GM19397 (cell line): Measurements from ENCODE around the gene LEAP2.

Source experiments
- ATAC-seq: cut with Tn5 transposase; IDR thresholded peaks from one replicate; pipeline ENCODE4 v1.9.1; 2021; ENCODE audit warnings: mild to moderate bottlenecking, moderate library complexity; ENCODE audit not compliant: unreplicated experiment

Gene LEAP2

DNA sequence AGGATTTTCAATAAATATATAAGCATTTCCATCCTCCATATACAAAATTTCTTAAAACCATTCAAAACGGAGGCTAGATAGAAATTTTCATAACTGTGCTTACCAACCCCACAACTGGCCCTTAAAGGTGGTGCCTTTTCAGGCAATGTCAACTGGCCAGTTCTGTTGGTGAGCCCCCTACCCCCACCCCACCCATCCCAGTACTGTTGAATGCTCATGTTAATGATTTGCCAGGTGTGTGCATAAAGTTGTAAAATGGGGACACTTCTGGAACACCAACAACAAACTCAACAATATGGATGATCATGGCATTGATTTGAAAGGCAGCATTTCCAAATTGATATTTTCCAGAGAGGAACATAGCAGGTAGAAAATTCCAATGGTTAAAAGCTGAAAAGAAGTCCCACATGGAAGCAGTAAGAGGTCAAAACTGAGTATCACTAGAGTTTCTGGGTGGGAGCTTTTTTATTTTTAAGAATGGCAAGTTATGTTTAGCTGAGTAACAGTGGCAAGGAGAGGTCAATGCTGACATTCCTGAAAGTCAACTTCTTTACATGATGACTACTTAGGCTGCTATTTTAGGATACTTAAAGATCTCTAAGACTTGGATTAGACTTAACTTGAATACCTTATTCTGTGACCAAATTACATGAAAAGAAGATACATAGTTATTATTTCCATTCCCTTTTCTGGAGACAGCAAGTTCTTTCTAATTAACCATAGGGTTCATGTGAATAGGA lies 2.7 kb downstream of the LEAP2 start:
- no peak for ATAC-seq

GRCh38 chr5:132877466-132877865 lies 4.0 kb downstream of the LEAP2 start:
- no peak for ATAC-seq

DNA sequence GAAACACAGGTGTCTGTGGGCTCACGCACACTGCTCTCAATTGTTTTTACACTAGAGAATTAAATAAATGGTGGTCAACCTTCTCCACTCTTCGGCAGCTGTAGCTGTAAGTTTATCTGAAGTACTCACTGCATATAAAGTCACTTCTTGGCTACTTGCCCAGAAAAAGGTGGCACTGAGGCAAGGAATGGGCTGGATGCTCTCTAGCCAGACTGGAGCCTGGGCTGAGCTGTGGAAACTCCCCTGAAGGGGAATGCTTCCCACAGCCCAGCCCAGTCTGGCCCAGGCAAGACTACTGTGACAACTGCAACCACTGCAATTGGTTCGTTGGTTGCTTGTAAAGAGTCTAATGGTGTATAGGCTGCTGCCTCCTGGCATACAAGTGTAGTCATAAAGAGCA lies 4.5 kb downstream of the LEAP2 start:
- ATAC-seq = no peak

DNA sequence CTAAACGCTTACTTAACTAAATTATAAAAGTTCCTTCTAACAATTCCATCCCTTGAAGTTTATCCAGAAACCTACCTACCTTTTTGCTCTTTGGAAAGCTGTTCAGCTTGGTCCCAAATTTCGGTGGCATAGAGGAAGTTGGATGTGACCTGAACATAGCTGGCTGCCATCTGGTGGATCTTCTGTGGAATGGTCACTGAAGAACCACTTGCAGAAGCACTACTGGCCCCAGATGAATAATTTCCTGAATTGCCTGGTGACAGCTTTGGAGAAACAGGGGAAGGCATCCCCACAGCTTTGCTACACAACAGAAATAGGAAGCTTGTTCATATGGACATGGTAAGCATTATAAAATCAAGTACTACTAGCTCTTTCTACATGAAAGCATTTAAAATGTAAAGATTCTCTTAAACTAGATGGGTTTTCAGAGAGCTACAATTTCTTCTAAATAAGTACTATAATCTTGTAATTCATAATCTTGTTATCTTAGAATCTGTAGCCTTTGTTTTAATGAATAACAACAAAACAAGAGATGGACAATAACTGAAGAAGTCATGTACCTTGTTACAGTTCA lies 9.9 kb downstream of the LEAP2 start:
- ATAC-seq = no peak

DNA sequence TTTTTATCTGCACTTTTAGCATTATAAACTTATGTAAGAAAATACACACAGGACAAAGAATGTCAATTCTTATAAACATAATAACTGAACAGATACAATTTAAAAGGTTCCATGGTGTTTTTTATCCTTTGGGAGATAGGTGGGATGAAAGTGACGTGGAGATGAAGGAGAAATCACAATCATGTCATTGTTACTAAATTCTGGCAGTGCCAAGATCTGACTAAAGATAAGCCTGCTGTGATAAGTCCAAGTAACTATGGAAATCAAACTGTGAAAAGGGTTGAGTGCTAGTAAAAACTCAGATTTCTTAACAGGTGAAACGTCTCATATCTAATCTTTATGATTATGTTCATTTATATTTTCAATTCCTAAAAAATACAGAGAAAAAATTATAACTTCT lies 11.1 kb downstream of the LEAP2 start:
- ATAC-seq = no peak

DNA sequence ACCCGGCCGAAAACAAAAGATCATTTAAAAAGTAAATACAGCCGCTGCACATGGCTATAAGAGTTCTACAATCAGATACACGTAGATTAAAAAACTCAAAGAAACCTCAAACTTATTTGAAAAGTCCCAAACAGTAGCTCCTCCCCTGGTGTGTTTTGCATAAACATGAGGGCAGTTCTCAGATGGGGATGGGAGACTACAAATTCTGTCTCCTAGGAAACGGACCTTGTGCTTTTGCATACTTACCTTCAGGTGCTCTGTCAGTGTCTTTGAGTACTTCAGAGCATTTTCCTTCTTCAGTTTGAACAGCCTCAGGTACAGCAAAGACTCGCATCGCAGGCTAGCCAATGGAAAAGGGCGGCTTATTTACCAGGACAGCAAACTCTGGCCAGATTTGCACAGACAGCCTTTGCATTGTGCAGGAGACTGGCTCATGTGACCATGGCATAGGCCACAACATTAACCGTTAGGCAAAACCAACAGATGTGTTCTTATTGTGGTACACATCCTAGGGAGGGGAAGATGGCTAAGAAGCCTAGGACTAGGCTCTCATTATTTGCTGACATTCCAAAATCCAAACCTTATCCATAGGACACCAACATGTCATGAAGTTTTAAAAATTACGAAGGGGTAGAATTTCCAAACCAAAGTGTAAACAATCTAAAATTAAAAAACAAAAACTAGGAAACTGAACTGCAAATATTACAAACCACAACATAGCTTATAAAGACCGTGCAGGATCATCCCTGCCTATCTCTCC lies 12.8 kb downstream of the LEAP2 start:
- no peak for ATAC-seq

- no peak for ATAC-seq
Measured at GRCh38 chr5:132887283-132887682, 13.8 kb downstream of the LEAP2 start.

DNA sequence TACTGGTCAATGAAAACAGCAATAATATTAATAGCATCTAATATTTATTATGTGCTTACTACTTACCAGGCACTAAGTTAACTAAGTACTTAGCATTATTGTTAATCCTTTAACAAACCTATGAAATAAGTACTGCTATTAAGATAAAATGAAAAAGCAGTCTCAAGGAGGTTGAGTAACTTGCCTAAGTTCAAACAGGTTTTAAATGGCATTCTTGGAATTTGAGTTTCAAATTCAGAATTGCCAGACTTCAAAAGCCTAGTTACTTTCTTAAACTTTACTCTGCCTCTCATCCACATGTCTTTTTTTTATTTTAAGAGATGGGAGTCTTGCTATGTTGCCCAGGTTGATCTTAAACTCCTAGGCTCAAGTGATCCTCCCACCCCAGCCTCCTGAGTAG lies 16.0 kb downstream of the LEAP2 start:
- no peak for ATAC-seq

DNA sequence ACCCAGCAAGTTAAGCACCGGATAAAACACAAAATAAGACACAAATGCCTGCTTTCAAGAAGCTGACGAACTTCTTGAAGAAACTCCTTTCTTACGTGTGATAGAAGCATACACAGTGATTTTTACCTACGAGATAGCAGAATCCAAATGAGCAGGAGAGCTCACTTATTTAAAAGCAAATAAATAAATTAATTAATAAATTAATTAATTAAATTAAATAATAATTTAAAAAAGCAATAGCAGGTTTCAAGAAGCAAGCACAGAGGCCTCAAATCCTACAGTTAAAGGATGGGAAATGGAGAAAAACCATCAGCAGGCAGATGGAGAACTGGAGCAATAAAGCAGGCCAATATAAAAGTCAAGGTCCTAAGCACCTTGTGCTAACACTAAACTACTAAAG lies 17.3 kb downstream of the LEAP2 start:
- ATAC-seq = no peak

DNA sequence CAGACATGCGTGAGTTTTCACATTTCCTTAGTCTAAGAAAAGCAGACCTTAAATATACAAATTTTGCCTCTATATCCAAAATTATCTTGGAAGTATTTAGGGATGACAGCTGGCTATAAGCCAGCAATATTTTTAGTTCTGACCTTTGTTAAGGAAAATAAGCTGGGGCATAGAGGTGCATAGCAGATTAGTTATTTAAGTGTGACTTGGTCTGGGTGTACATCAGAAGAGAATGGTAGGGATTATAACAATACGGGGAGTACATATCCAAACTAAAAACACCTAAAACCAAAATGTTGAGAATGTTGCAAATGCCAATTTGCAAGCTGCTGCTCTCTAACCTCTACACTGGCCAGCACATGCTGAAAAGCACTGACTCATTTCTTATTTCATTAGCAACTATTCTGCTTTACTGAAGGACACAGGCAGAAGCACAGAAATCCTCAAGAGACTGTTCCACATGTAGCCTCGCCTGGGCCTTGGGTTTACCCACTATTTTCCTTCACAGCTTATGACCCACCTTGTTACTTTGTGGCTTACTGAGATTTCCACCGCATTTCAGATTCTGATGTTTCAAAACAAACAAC lies 22.3 kb downstream of the LEAP2 start:
- no peak for ATAC-seq

- ATAC-seq = no peak
Measured at GRCh38 chr5:132896685-132897084, 23.2 kb downstream of the LEAP2 start.

DNA sequence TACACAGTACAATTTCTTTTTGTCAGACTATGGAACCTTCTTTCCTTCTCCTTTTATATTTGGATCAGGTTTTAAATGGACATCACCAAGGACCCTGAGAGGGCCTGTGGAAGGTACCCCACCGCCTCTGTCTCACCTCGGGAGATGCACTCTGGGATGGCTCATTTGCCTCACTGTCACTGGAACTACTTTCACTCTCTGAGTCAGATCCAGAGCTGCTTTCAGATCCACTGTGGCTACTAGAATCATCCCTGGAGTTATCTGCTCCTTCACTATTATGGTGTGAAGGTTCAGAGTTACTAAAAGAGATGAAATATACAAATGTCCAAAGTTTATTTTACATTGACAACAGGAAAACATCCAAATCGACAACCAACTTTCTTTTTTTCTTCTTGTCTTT lies 24.6 kb downstream of the LEAP2 start:
- ATAC-seq = no peak

- no peak for ATAC-seq
Measured at GRCh38 chr5:132901036-132901435, 27.6 kb downstream of the LEAP2 start.

DNA sequence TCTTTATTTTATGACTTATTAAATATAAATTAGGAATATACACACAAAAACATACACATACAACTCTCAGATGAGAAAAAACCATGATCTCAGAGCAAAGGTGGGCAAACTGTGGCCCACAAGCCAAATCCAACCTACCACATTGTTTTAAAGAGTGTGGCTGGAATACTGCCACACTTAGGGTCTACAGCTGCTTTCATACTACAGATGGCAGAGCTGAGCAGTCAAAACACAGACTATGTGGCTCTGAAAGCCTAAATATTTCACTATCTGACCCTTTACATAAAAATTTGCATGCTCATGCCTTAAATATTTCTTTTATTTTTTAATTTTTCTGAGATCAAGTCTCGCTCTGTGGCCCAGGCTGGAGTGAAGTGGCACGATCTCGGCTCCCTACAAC lies 28.3 kb downstream of the LEAP2 start:
- ATAC-seq = no peak

GRCh38 chr5:132905938-132906337 lies 32.5 kb downstream of the LEAP2 start:
- no peak for ATAC-seq

DNA sequence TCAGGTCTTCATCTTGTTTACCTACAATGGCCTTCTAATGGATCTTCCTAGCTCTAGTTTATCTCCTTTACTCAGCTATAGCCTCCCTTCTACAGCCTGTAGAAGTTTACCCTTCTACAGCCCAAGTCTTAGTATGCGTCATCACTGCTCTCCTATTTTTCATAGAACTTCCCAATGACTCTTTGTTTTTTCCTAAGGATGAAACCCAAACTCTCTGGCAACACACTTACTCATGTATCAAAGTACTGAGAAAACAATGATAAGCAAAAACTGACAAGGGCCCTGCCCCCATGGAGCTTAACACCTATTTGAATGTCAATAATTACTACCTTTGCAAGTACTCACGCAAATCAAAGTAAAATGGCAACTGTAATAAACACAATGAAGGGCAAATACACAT lies 33.7 kb downstream of the LEAP2 start:
- no peak for ATAC-seq

GRCh38 chr5:132909702-132910101 lies 36.2 kb downstream of the LEAP2 start:
- no peak for ATAC-seq

GRCh38 chr5:132915681-132916080 lies 42.2 kb downstream of the LEAP2 start:
- ATAC-seq = no peak

DNA sequence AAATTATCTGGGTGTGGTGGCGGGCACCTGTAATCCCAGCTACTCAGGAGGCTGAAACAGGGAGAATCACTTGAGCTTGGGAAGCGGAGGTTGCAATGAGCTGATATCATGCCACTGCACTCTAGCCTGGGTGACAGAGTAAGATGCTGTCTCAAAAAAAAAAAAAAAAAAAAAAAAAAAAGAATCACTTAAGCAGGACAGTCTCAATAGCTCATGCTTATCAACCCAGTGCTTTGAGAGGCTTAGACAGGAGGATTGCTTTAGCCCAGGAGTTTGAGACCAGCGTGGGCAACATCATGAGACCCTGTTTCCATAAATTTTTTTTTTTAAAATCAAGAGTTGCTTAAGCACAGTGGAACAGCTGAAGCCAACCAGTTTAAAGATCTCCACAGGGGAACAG lies 42.6 kb downstream of the LEAP2 start:
- ATAC-seq = no peak
